ENCODE measurements around the gene TEC. TPM values are rescaled to one million over a fixed set of nuclear protein-coding genes. Genes with fewer than 3 reads are reported as not detected.

TEC gene
- total RNA-seq, 1 donor from 2014 or later, result not detected

DNA sequence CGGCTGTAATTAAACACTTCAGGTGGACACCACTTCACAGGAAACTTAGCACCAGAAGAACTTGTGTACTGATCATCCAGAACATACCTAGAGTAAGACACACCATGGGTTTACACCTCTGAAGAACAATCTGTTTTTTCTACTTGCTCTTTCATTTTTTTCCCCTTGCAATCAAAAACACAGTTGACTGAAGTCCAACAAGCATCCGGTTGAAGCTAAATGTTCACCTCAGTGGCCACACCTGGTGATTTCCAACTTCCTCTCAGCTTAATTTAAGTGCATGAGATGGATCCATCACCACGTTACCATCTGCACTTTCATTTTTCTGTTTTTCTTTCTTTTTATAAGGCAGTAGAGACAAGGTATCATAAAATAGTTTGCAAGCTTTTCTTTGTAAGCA is 130.7 kb downstream of the TEC start:
- no peaks in the 10 kb centered on the region for H3F3A ChIP-seq (ENCODE audit: low read depth)
- H3K9ac ChIP-seq, result no peak overlapping the region
- no peaks in the 10 kb centered on the region for H3K4me1 ChIP-seq
- H3K4me3 ChIP-seq, result no peak overlapping the region
- no peaks in the 10 kb centered on the region for H3K36me3 ChIP-seq
- H3K4me3 Mint-ChIP-seq, result no peak overlapping the region
- H3K36me3 Mint-ChIP-seq, result no peaks in the 10 kb centered on the region
- TF ChIP-seq EZH2phosphoT487 (IDR thresholded peaks at IDR 0.05), result no peak
- DNase-seq (ENCODE audit: low spot score), result no peak
- H3K27me3 Mint-ChIP-seq (ENCODE audit: insufficient read depth, low read depth), result peaks cover 2% of the 10 kb centered on the region
- no peaks in the 10 kb centered on the region for H4K20me1 ChIP-seq (ENCODE audit: low read depth)
- H3K9me3 ChIP-seq (ENCODE audit: low read depth), result no peaks in the 10 kb centered on the region
- no peak overlapping the region for H2AFZ ChIP-seq (replicated peaks)
- no peak overlapping the region for H3K27ac Mint-ChIP-seq
- H3K4me1 Mint-ChIP-seq, result no peaks in the 10 kb centered on the region
- no peaks in the 10 kb centered on the region for H3K27me3 ChIP-seq
- no peak overlapping the region for H3K4me2 ChIP-seq
- no peak overlapping the region for H3K27ac ChIP-seq
- H3K79me2 ChIP-seq (ENCODE audit: low read depth), result no peaks in the 10 kb centered on the region
- no peaks in the 10 kb centered on the region for H3K9me3 Mint-ChIP-seq

DNA sequence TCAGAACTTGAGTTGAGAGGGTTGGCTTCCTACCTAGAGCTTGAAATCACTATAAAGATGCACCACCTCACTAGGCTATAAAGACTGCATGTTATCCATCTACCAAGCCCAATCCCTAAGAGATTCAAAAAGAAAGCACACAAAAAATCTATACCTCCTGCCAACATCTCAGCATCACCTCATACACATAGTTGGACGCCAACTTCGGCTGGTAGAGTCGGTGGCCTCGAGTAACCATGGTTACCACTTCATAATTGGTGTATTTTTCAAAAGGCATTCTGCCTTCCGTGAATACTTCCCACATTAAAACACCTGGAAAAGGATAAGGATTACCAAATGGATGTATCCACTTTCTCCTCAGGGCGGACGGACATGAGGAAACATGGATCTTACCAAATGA is 131.1 kb downstream of the TEC start:
- Histone ChIP-seq H3K27ac (no peak overlapping the region), H3F3A (ENCODE audit: low read depth) (no peaks in the 10 kb centered on the region), H2AFZ (replicated peaks) (no peak overlapping the region), H3K4me3 (no peak overlapping the region), H3K79me2 (ENCODE audit: low read depth) (no peaks in the 10 kb centered on the region), H3K9ac (no peak overlapping the region), H3K4me1 (no peaks in the 10 kb centered on the region), H4K20me1 (ENCODE audit: low read depth) (no peaks in the 10 kb centered on the region), H3K27me3 (no peaks in the 10 kb centered on the region), H3K9me3 (ENCODE audit: low read depth) (no peaks in the 10 kb centered on the region), H3K36me3 (no peaks in the 10 kb centered on the region), H3K4me2 (no peak overlapping the region)
- DNase-seq (ENCODE audit: low spot score), result no peak
- peaks cover 2% of the 10 kb centered on the region for H3K27me3 Mint-ChIP-seq (ENCODE audit: insufficient read depth, low read depth)
- no peak overlapping the region for H3K4me3 Mint-ChIP-seq
- TF ChIP-seq EZH2phosphoT487 (IDR thresholded peaks at IDR 0.05) (no peak), EZH2 (IDR thresholded peaks at IDR 0.05) (no peak)
- TF ChIP-seq, protein P1, sequence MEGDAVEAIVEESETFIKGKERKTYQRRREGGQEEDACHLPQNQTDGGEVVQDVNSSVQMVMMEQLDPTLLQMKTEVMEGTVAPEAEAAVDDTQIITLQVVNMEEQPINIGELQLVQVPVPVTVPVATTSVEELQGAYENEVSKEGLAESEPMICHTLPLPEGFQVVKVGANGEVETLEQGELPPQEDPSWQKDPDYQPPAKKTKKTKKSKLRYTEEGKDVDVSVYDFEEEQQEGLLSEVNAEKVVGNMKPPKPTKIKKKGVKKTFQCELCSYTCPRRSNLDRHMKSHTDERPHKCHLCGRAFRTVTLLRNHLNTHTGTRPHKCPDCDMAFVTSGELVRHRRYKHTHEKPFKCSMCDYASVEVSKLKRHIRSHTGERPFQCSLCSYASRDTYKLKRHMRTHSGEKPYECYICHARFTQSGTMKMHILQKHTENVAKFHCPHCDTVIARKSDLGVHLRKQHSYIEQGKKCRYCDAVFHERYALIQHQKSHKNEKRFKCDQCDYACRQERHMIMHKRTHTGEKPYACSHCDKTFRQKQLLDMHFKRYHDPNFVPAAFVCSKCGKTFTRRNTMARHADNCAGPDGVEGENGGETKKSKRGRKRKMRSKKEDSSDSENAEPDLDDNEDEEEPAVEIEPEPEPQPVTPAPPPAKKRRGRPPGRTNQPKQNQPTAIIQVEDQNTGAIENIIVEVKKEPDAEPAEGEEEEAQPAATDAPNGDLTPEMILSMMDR (IDR thresholded peaks at IDR 0.05), result no peak
- H3K27ac Mint-ChIP-seq, result no peak overlapping the region
- no peaks in the 10 kb centered on the region for H3K4me1 Mint-ChIP-seq
- no peaks in the 10 kb centered on the region for H3K36me3 Mint-ChIP-seq
- H3K9me3 Mint-ChIP-seq, result no peaks in the 10 kb centered on the region

DNA sequence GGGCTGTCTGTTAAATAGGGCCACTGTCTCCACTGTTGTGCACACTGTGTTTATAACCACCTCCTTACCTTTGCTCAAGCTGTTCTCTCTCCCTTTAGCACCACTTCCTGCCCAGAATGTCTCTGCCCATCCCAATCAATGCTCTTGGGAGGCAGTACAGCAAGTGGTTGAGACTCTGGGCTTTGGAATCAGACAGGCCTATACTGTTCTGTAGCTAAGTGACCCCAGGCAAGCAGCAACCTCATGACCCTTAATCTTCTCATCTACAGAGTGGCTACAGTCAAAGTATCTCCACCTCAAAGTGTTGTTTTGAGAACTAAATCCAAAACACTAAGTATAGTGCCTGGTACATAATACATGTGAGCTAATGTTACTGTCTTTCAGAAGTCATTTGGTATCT is 131.8 kb downstream of the TEC start:
- H3K27ac Mint-ChIP-seq, result no peak overlapping the region
- TF ChIP-seq, protein P1 (IDR thresholded peaks at IDR 0.05), result no peak
- TF ChIP-seq EZH2phosphoT487 (IDR thresholded peaks at IDR 0.05) (no peak), EZH2 (IDR thresholded peaks at IDR 0.05) (no peak)

GRCh38 chr4:48134081-48134480 is 135.6 kb downstream of the TEC start, which contains the start of gene TXK:
TSS of gene TXK (minus strand) at chr4:48134250. CDS start at chr4:48134170, 80 bp downstream.
- Mint-ChIP-seq H3K36me3 (no peaks in the 10 kb centered on the region), H3K27ac (no peak within 1 kb of the TSS), H3K9me3 (no peaks in the 10 kb centered on the region), H3K27me3 (ENCODE audit: insufficient read depth, low read depth) (peaks cover 3% of the 10 kb centered on the region), H3K4me3 (no peak within 1 kb of the TSS), H3K4me1 (no peaks in the 10 kb centered on the region)
- Histone ChIP-seq H3K27me3 (no peaks in the 10 kb centered on the region), H3K4me2 (no peak within 1 kb of the TSS), H3F3A (ENCODE audit: low read depth) (no peaks in the 10 kb centered on the region), H3K9me3 (ENCODE audit: low read depth) (no peaks in the 10 kb centered on the region), H4K20me1 (ENCODE audit: low read depth) (no peaks in the 10 kb centered on the region), H3K4me3 (no peak within 1 kb of the TSS), H2AFZ (replicated peaks) (no peak within 1 kb of the TSS), H3K36me3 (no peaks in the 10 kb centered on the region), H3K79me2 (ENCODE audit: low read depth) (no peaks in the 10 kb centered on the region), H3K27ac (no peak within 1 kb of the TSS), H3K9ac (no peak within 1 kb of the TSS), H3K4me1 (peaks cover 8% of the 10 kb centered on the region)
- no peak for DNase-seq (ENCODE audit: low spot score)
- TF ChIP-seq EZH2phosphoT487 (IDR thresholded peaks at IDR 0.05) (no peak), EZH2 (IDR thresholded peaks at IDR 0.05) (no peak)
- TF ChIP-seq, protein P1 (IDR thresholded peaks at IDR 0.05), result no peak

More for the DNA sequence above, 131.8 kb downstream of the TEC start:
- Histone ChIP-seq H3K4me2 (no peak overlapping the region), H3K27me3 (no peaks in the 10 kb centered on the region), H3K9me3 (ENCODE audit: low read depth) (no peaks in the 10 kb centered on the region), H2AFZ (replicated peaks) (no peak overlapping the region), H3K4me1 (no peaks in the 10 kb centered on the region), H3K36me3 (no peaks in the 10 kb centered on the region), H3K4me3 (no peak overlapping the region), H3K27ac (no peak overlapping the region), H3F3A (ENCODE audit: low read depth) (no peaks in the 10 kb centered on the region), H4K20me1 (ENCODE audit: low read depth) (no peaks in the 10 kb centered on the region), H3K9ac (no peak overlapping the region), H3K79me2 (ENCODE audit: low read depth) (no peaks in the 10 kb centered on the region)
- no peaks in the 10 kb centered on the region for H3K9me3 Mint-ChIP-seq
- H3K27me3 Mint-ChIP-seq (ENCODE audit: insufficient read depth, low read depth), result peaks cover 2% of the 10 kb centered on the region
- H3K4me1 Mint-ChIP-seq, result no peaks in the 10 kb centered on the region
- no peak overlapping the region for H3K4me3 Mint-ChIP-seq
- H3K36me3 Mint-ChIP-seq, result no peaks in the 10 kb centered on the region
- DNase-seq (ENCODE audit: low spot score), result no peak

Data from neural progenitor cell (in vitro differentiated cells).